K562 (cell line): ENCODE results near the gene ASF1B. TPM values are rescaled to one million over a fixed set of nuclear protein-coding genes. Genes with fewer than 3 reads are reported as not detected.

Experiments
- ATAC-seq: fragments of 200-7000 bp; cut with Tn5 transposase; 3 replicates; pipeline ENCODE4 v1.9.1; 2020; ENCODE audit warnings: moderate library complexity
- BruUV-seq: library from RNA; stranded (reverse); fragments of 400-500 nt; replicated peaks from 2 replicates; lab custom pipeline; 2021; lab: Mats Ljungman, UMichigan
- CTCF ChIA-PET: fragments of 300-600 bp; formaldehyde crosslinking; extraction: SDS; loops from one replicate; lab custom pipeline; 2021; ENCODE audit warnings: low intra/inter-chr PET ratio; lab: Yijun Ruan, JAX
- POLR2A ChIA-PET: fragments of 300-600, 350-650 bp; sonication (Branson Sonifier 250); formaldehyde crosslinking; extraction: SDS; loops from one replicate; lab custom pipeline; 2021; ENCODE audit warnings: antibody characterized with exemption, inconsistent platforms; lab: Yijun Ruan, JAX
- DNase-seq, 4 experiments: peaks; one replicate each; pipeline versions ENCODE4 v3.0.0 to v3.0.0-alpha.2; 2011 to 2018; ENCODE audit warnings: low spot score in 3 of 4, mixed read lengths in 3 of 4; ENCODE audit errors: extremely low read depth in 1 of 4
- FAIRE-seq: peaks from 2 replicates; lab custom pipeline; 2011; peaks lifted over from hg19 to GRCh38; lab: Jason Lieb, UNC
- H2AFZ ChIP-seq: 2 replicates; pipeline ENCODE4 v1.6.0; 2011; ENCODE audit warnings: low read depth, low read length, control low read depth, inconsistent platforms
- H3K27ac ChIP-seq: fragments of 200-600 bp; 3 replicates; pipeline ENCODE4 v1.8.0; 2011; ENCODE audit warnings: low read depth, mild to moderate bottlenecking, control low read depth, inconsistent platforms, low read length, moderate library complexity, mixed read lengths; ENCODE audit errors: extremely low read depth
- H3K27me3 ChIP-seq, 2 experiments: fragments of 300-600 bp in 1 of 2; 2 replicates in 1 of 2; 3 replicates in 1 of 2; pipeline versions ENCODE4 v1.6.0 to v1.8.0; 2011; ENCODE audit warnings: inconsistent platforms in 2 of 2, low read length in 2 of 2, mild to moderate bottlenecking in 1 of 2, mixed read lengths in 1 of 2, moderate library complexity in 1 of 2; ENCODE audit not compliant: control insufficient read depth in 2 of 2, insufficient read depth in 2 of 2
- H3K36me3 ChIP-seq: fragments of 300-600 bp; 3 replicates; pipeline ENCODE4 v1.8.0; 2011; ENCODE audit warnings: mild to moderate bottlenecking, low read length, inconsistent platforms; ENCODE audit not compliant: control insufficient read depth, insufficient read depth
- H3K4me1 ChIP-seq, 2 experiments: fragments of 200-600 bp in 1 of 2; replicated peaks in 1 of 2; 2 replicates in 1 of 2; 3 replicates in 1 of 2; pipeline versions ENCODE4 v1.5.1 to v1.8.0; 2011; ENCODE audit warnings: inconsistent platforms in 2 of 2, low read length in 2 of 2, mild to moderate bottlenecking in 1 of 2, mixed read lengths in 1 of 2, moderate library complexity in 1 of 2; ENCODE audit not compliant: control insufficient read depth in 2 of 2, insufficient read depth in 2 of 2
- H3K4me2 ChIP-seq: 2 replicates; pipeline ENCODE4 v1.6.1; 2011; ENCODE audit warnings: low read length, control low read depth, inconsistent platforms, mixed read lengths; ENCODE audit not compliant: insufficient read depth
- H3K4me3 ChIP-seq: fragments of 200-600 bp; sonication (generic), shearing (Covaris generic); 2 replicates; pipeline ENCODE4 v1.5.1; 2016; ENCODE audit warnings: control low read depth, inconsistent platforms
- H3K79me2 ChIP-seq: fragments of 200-600 bp; 3 replicates; pipeline ENCODE4 v1.8.0; 2011; ENCODE audit warnings: low read length, inconsistent platforms; ENCODE audit not compliant: control insufficient read depth, insufficient read depth
- H3K9ac ChIP-seq, 2 experiments: 2 replicates each; pipeline versions ENCODE4 v1.6.0 to v1.6.1; 2011; ENCODE audit warnings: low read depth in 2 of 2, low read length in 2 of 2, control low read depth in 1 of 2, inconsistent platforms in 1 of 2, mild to moderate bottlenecking in 1 of 2, mixed read lengths in 1 of 2; ENCODE audit not compliant: insufficient read depth in 1 of 2
- H3K9me1 ChIP-seq: one replicate; pipeline ENCODE4 v1.6.0; 2011; ENCODE audit warnings: inconsistent platforms, mild to moderate bottlenecking, low read length, moderate library complexity; ENCODE audit not compliant: control insufficient read depth, insufficient read depth
- H3K9me3 ChIP-seq: replicated peaks from 2 replicates; pipeline ENCODE4 v1.5.1; 2011; ENCODE audit warnings: low read depth, low read length, inconsistent platforms; ENCODE audit not compliant: control insufficient read depth, insufficient read depth
- H4K20me1 ChIP-seq: replicated peaks from 2 replicates; pipeline ENCODE4 v1.6.1; 2011; ENCODE audit warnings: low read length, inconsistent platforms, mixed read lengths; ENCODE audit not compliant: control insufficient read depth, insufficient read depth
- C11orf30 ChIP-seq: fragments of 450-650 bp; IDR thresholded peaks from 2 replicates; pipeline ENCODE4 v1.6.1; 2016; ENCODE audit warnings: low read depth, mild to moderate bottlenecking
- CXXC5 ChIP-seq: fragments of 250-450 bp; sonication (Bioruptor Pico); IDR thresholded peaks from 2 replicates; pipeline ENCODE4 v1.8.0; 2022; ENCODE audit warnings: inconsistent platforms, mild to moderate bottlenecking, moderate library complexity
- FOXA1 ChIP-seq: fragments of 450-650 bp; IDR thresholded peaks from 2 replicates; pipeline ENCODE4 v1.6.1; 2016; ENCODE audit warnings: mild to moderate bottlenecking, borderline replicate concordance
- HDGF ChIP-seq: fragments of 450-650 bp; IDR thresholded peaks from 2 replicates; pipeline ENCODE4 v1.6.1; 2016
- NR2C2 ChIP-seq, 2 experiments: fragments of 200-800 bp in 1 of 2; sonication (Bioruptor generic) in 1 of 2; sonication (generic) in 1 of 2; formaldehyde crosslinking in 1 of 2; IDR thresholded peaks; 2 replicates each; pipeline versions ENCODE4 v1.6.1 to v1.8.0; 2016 to 2022; ENCODE audit warnings: mild to moderate bottlenecking in 1 of 2, missing compliant biosample characterization in 1 of 2, missing genetic modification characterization in 1 of 2, missing genetic modification reagents in 1 of 2
- RBM15 ChIP-seq: fragments of 200-400 bp; formaldehyde crosslinking; IDR thresholded peaks from 2 replicates; pipeline ENCODE4 v1.6.1; 2018; ENCODE audit warnings: mild to moderate bottlenecking, low read length, moderate library complexity; ENCODE audit not compliant: insufficient read depth
- RHOXF2B ChIP-seq: fragments of 250-450 bp; sonication (Bioruptor Pico); conservative IDR thresholded peaks from 2 replicates; pipeline ENCODE4 v1.5.1; 2021
- SP1 ChIP-seq: sonication (generic); formaldehyde crosslinking; IDR thresholded peaks from 2 replicates; pipeline ENCODE4 v1.8.1; 2022; ENCODE audit warnings: mild to moderate bottlenecking, missing genetic modification reagents
- SRSF3 ChIP-seq: fragments of 200-400 bp; formaldehyde crosslinking; IDR thresholded peaks from 2 replicates; pipeline ENCODE4 v1.6.1; 2016; ENCODE audit warnings: mild to moderate bottlenecking, low read length, moderate library complexity; ENCODE audit not compliant: insufficient read depth
- YBX1 ChIP-seq: fragments of 450-650 bp; IDR thresholded peaks from 2 replicates; pipeline ENCODE4 v1.7.1; 2016; ENCODE audit warnings: mild to moderate bottlenecking
- ZNF174 ChIP-seq: fragments of 250-450 bp; sonication (Bioruptor Pico); IDR thresholded peaks from 2 replicates; pipeline ENCODE4 v1.4.0; 2020; ENCODE audit warnings: mild to moderate bottlenecking
- ZNF282 ChIP-seq: sonication (generic); formaldehyde crosslinking; IDR thresholded peaks from 2 replicates; pipeline ENCODE4 v1.8.1; 2023; ENCODE audit warnings: missing genetic modification reagents
- ZNF586 ChIP-seq: fragments of 450-650 bp; formaldehyde crosslinking; conservative IDR thresholded peaks from 2 replicates; pipeline ENCODE4 v1.4.0; 2020; ENCODE audit warnings: mild to moderate bottlenecking, moderate library complexity
- WGBS: fragments of 100-300 bp; shearing (Covaris generic); methylation state at CpG from one replicate; pipeline ENCODE4 v1.1.6; 2016; ENCODE audit warnings: low coverage, mixed read lengths; ENCODE audit not compliant: insufficient coverage; ENCODE audit errors: missing lambda C conversion rate; 5-methylcytosine and 5-hydroxymethylcytosine counted together
- in situ Hi-C: fragments of 300-500 bp; cut with MboI; formaldehyde crosslinking; loops from 4 replicates; pipeline ENCODE4 v1.15.0; 2018; ENCODE audit warnings: inconsistent platforms, mixed read lengths
- intact Hi-C: fragments of 100-400 bp; cut with micrococcal nuclease; formaldehyde crosslinking; loops from 2 replicates; pipeline ENCODE4 v1.14.2; 2022
- polyA plus RNA-seq, 8 experiments: library from polyadenylated mRNA; depleted of rRNA in 4 of 8; stranded (reverse) in 5 of 8; unstranded in 3 of 8; fragments of >200 nt; fragmentation: Nextera tagmentation in 2 of 8; fragmentation: Illumina TruSeq in 1 of 8; extraction: Ambion mirVana in 2 of 8; extraction: Trizol in 1 of 8; gene quantifications; 2 replicates each; pipeline versions ENCODE4 v1.2.1 to v1.2.3, GENCODE V29; 2011 to 2014; ENCODE audit warnings: inconsistent platforms in 1 of 8, missing spikeins in 1 of 8
- total RNA-seq, 7 experiments: library from RNA; depleted of rRNA in 6 of 7; stranded (reverse); fragments of >200 nt in 6 of 7; fragmentation: Illumina TruSeq in 2 of 7; extraction: Trizol in 2 of 7; gene quantifications; 2 replicates each; pipeline versions ENCODE4 v1.2.1 to v1.2.3, GENCODE V29; 2011 to 2021; ENCODE audit warnings: low replicate concordance in 1 of 7
- TF ChIP-seq, protein P1 (sequence below): fragments of 200-800 bp; sonication (Bioruptor generic); IDR thresholded peaks from 2 replicates; pipeline ENCODE4 v1.6.1; 2017; ENCODE audit warnings: missing genetic modification characterization, missing compliant biosample characterization
- TF ChIP-seq, protein P2 (sequence below), 2 experiments: fragments of 200-800 bp in 1 of 2; sonication (Bioruptor generic) in 1 of 2; sonication (generic) in 1 of 2; formaldehyde crosslinking in 1 of 2; IDR thresholded peaks in 1 of 2; conservative IDR thresholded peaks in 1 of 2; 2 replicates each; pipeline versions ENCODE4 v1.5.0 to v1.6.1; 2016 to 2020; ENCODE audit warnings: missing compliant biosample characterization in 1 of 2, missing genetic modification characterization in 1 of 2, missing genetic modification reagents in 1 of 2

ASF1B gene
- total and polyA plus RNA-seq, 9 of the 15 experiments (the other 6 are each of a cell fraction or from before 2014, with no cell fraction given), result 6.0 to 69.4 (median 53.3) TPM

DNA sequence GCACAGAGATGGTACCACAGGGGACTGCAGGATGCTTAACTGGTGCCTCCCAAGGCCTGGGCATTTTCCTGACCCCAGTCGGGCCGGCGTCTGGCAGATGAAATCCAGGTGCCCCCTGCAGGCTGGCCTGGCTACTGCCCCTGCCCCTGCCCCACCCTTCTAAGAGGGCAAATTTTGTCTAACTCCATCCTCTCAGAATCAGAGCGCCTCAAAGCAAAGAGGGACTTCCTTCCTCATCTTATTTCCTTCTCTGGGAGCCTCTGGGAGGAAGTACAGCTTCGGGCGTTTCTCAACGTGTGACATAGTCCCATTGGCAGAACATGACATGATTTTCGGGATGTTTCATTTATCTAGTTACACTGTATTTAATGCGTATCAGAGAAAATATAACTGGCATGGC lies 21.5 kb downstream of the ASF1B start (continued):
- TF ChIP-seq NR2C2 (CRISPR knock-in tag; IDR thresholded peaks at IDR 0.05) (no peak), NR2C2 (tag; IDR thresholded peaks at IDR 0.05) (0 out of 2 replicates have a peak, but pooled peaks have one; percentile 17), ZNF586 (no peak), YBX1 (no peak)
- TF ChIP-seq, protein P1, sequence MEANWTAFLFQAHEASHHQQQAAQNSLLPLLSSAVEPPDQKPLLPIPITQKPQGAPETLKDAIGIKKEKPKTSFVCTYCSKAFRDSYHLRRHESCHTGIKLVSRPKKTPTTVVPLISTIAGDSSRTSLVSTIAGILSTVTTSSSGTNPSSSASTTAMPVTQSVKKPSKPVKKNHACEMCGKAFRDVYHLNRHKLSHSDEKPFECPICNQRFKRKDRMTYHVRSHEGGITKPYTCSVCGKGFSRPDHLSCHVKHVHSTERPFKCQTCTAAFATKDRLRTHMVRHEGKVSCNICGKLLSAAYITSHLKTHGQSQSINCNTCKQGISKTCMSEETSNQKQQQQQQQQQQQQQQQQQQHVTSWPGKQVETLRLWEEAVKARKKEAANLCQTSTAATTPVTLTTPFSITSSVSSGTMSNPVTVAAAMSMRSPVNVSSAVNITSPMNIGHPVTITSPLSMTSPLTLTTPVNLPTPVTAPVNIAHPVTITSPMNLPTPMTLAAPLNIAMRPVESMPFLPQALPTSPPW (CRISPR knock-in tag), result peak; percentile 57; the same call in 1 of the 2 replicates

DNA sequence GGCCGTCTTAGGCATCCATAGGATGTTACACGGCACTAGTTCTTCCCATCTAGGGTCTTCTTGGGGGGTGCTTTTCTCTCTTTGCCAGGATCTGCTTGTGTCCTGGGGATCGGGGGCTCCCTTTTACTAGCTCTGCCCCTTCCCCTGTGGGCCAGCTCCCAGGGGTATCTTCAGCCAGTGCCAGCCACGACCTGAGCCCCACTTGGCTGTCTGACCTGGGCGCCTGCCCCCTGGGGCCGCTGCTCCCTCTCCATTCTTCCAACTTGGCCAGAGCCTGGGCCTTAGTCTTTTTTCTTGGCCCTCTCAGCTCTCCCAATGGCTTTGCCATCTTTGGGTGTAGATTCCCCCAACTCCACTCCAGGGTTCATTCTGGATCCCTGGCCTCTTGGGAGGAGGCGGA lies 21.9 kb downstream of the ASF1B start:
- DNase-seq, result no peak
- no TSS peak for BruUV-seq
- Histone ChIP-seq H3K9me1 (peaks cover 4% of the 10 kb centered on the region), H3K9me3 (no peaks in the 10 kb centered on the region), H3K79me2 (peaks cover 24% of the 10 kb centered on the region), H3K27ac (no peak overlapping the region), H3K36me3 (peaks cover 2% of the 10 kb centered on the region; the same call in 2 of the 3 replicates), H3K4me1 (peaks cover 44 to 62% of the 10 kb centered on the region in 2 experiments; a peak in 4 of 5 replicates), H2AFZ (0 out of 2 replicates have a peak overlapping the region, but pooled peaks have one; percentile 30), H3K4me2 (peak overlapping the region; percentile 75), H3K9ac (peak overlapping the region in 1 of 2 experiments; percentile 15; a peak in 1 of 4 replicates), H3K27me3 (no peaks in the 10 kb centered on the region), H4K20me1 (no peaks in the 10 kb centered on the region), H3K4me3 (no peak overlapping the region)
- TF ChIP-seq SRSF3 (no peak), RHOXF2B (CRISPR knock-in tag) (no peak), FOXA1 (no peak), SP1 (CRISPR knock-in tag) (peak; percentile 4; the same call in 1 of the 2 replicates), RBM15 (no peak), CXXC5 (CRISPR knock-in tag) (0 out of 2 replicates have a peak, but pooled peaks have one; percentile 4), ZNF282 (CRISPR knock-in tag) (0 out of 2 replicates have a peak, but pooled peaks have one; percentile 58), ZNF174 (no peak), C11orf30 (no peak), HDGF (no peak)
- TF ChIP-seq, protein P2, sequence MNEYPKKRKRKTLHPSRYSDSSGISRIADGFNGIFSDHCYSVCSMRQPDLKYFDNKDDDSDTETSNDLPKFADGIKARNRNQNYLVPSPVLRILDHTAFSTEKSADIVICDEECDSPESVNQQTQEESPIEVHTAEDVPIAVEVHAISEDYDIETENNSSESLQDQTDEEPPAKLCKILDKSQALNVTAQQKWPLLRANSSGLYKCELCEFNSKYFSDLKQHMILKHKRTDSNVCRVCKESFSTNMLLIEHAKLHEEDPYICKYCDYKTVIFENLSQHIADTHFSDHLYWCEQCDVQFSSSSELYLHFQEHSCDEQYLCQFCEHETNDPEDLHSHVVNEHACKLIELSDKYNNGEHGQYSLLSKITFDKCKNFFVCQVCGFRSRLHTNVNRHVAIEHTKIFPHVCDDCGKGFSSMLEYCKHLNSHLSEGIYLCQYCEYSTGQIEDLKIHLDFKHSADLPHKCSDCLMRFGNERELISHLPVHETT (CRISPR knock-in tag; conservative IDR thresholded peaks at IDR 0.05 in 1 of 2, IDR thresholded peaks at IDR 0.05 in 1 of 2), result 0 out of 4 replicates have a peak, but pooled peaks of 1 of the 2 experiments have one; percentile 5
- in situ Hi-C loops (no loop called here), intact Hi-C loops (no loop called here)
- CTCF ChIA-PET, result interaction anchor here (2.8 kb wide), 1 partner anchor 234 kb away, joined by 12 read pairs; no protein-coding TSS in a partner anchor
- ATAC-seq, result no peak
- POLR2A ChIA-PET, result interaction anchor here (0.6 to 1.8 kb wide), 3 partner anchors 20 to 268 kb away, joined by 3 to 5 read pairs (median 3); no protein-coding TSS in a partner anchor
- FAIRE-seq, result no peak
- WGBS, result 73% methylated on average over 7 of the region's 7 CpGs
